H1 (cell line): ENCODE results near the gene KCMF1. TPM values are rescaled to one million over a fixed set of nuclear protein-coding genes. Genes with fewer than 3 reads are reported as not detected.

Experiments used
- CTCF ChIA-PET: fragments of 300-600 bp; sonication (Branson Sonifier 250); formaldehyde crosslinking; loops from one replicate; lab custom pipeline; 2021; ENCODE audit not compliant: partially characterized antibody; lab: Charles Lee
- POLR2A ChIA-PET: fragments of 300-600 bp; sonication (Branson Sonifier 250); formaldehyde crosslinking; loops from one replicate; lab custom pipeline; 2021; ENCODE audit warnings: inconsistent platforms; ENCODE audit not compliant: partially characterized antibody; lab: Charles Lee
- DNase-seq, 2 experiments: peaks; one replicate each; pipeline versions ENCODE4 v3.0.0 to v3.0.0-alpha.2; 2010 to 2022; ENCODE audit warnings: low spot score in 2 of 2, low read depth in 1 of 2, mixed read lengths in 1 of 2
- FAIRE-seq: peaks from 2 replicates; lab custom pipeline; 2011; peaks lifted over from hg19 to GRCh38; lab: Jason Lieb, UNC
- H2AFZ ChIP-seq: 2 replicates; pipeline ENCODE4 v1.8.1; 2012; ENCODE audit warnings: low read length, inconsistent platforms
- H2AK5ac ChIP-seq: 2 replicates; pipeline ENCODE4 v1.6.1; 2013; ENCODE audit warnings: low read depth, low read length
- H2BK120ac ChIP-seq: replicated peaks from 2 replicates; pipeline ENCODE3; 2013; ENCODE audit warnings: low read depth, low read length, inconsistent platforms
- H2BK12ac ChIP-seq: 2 replicates; pipeline ENCODE4 v1.6.1; 2013; ENCODE audit warnings: low read depth, low read length
- H2BK15ac ChIP-seq: 2 replicates; pipeline ENCODE4 v1.6.1; 2013; ENCODE audit warnings: low read length
- H2BK20ac ChIP-seq: 2 replicates; pipeline ENCODE4 v1.6.1; 2013; ENCODE audit warnings: low read length
- H2BK5ac ChIP-seq: 2 replicates; pipeline ENCODE4 v1.6.1; 2013; ENCODE audit warnings: low read depth, low read length
- H3K14ac ChIP-seq: 2 replicates; pipeline ENCODE4 v1.6.1; 2013; ENCODE audit warnings: inconsistent platforms; ENCODE audit not compliant: insufficient read length
- H3K18ac ChIP-seq: 2 replicates; pipeline ENCODE4 v1.6.1; 2013; ENCODE audit warnings: low read length; ENCODE audit errors: extremely low read depth
- H3K23ac ChIP-seq: 2 replicates; pipeline ENCODE4 v1.6.1; 2013; ENCODE audit warnings: inconsistent platforms; ENCODE audit not compliant: insufficient read length
- H3K23me2 ChIP-seq: 2 replicates; pipeline ENCODE4 v1.6.1; 2013; ENCODE audit warnings: low read depth, low read length
- H3K27ac ChIP-seq: 2 replicates; pipeline ENCODE4 v1.6.1; 2011; ENCODE audit warnings: low read depth, low read length, inconsistent platforms
- H3K27me3 ChIP-seq, 4 experiments: replicated peaks in 1 of 4; 1 replicate in 1 of 4; 2 replicates in 3 of 4; pipeline versions ENCODE4 v1.6.1 to v1.8.1; 2011 to 2013; ENCODE audit warnings: low read length in 3 of 4, mild to moderate bottlenecking in 3 of 4, inconsistent platforms in 2 of 4, mixed read lengths in 2 of 4, moderate library complexity in 1 of 4; ENCODE audit not compliant: control insufficient read depth in 3 of 4, insufficient read depth in 3 of 4; ENCODE audit errors: extremely low read depth in 1 of 4
- H3K36me3 ChIP-seq, 4 experiments: 2 replicates each; pipeline versions ENCODE4 v1.6.1 to v1.8.1; 2011 to 2013; ENCODE audit warnings: mild to moderate bottlenecking in 4 of 4, low read length in 3 of 4, moderate library complexity in 2 of 4, control low read depth in 1 of 4, inconsistent platforms in 1 of 4; ENCODE audit not compliant: insufficient read depth in 4 of 4, control insufficient read depth in 2 of 4
- H3K4ac ChIP-seq: replicated peaks from 2 replicates; pipeline ENCODE3; 2013; ENCODE audit warnings: low read length, low read depth, mixed read lengths, inconsistent platforms; ENCODE audit not compliant: insufficient read length
- H3K4me1 ChIP-seq, 4 experiments: replicated peaks in 1 of 4; 1 replicate in 1 of 4; 2 replicates in 3 of 4; pipeline versions ENCODE4 v1.6.1 to v1.8.1; 2011 to 2013; ENCODE audit warnings: low read length in 3 of 4, inconsistent platforms in 2 of 4, mixed read lengths in 1 of 4; ENCODE audit not compliant: insufficient read depth in 4 of 4, control insufficient read depth in 3 of 4
- H3K4me2 ChIP-seq, 2 experiments: 2 replicates each; pipeline versions ENCODE4 v1.6.1 to v1.8.1; 2011 to 2013; ENCODE audit warnings: low read depth in 2 of 2, low read length in 2 of 2, control low read depth in 1 of 2, inconsistent platforms in 1 of 2, mild to moderate bottlenecking in 1 of 2; ENCODE audit not compliant: insufficient read depth in 1 of 2
- H3K4me3 ChIP-seq, 4 experiments: fragments of 200-600, 300-600 bp in 1 of 4; sonication (generic), shearing (Covaris generic), sonication (Bioruptor Twin) in 1 of 4; 2 replicates each; pipeline versions ENCODE4 v1.5.1 to v1.8.1; 2011 to 2016; ENCODE audit warnings: low read length in 4 of 4, low read depth in 3 of 4, control low read depth in 2 of 4, inconsistent platforms in 2 of 4, mild to moderate bottlenecking in 2 of 4, mixed read lengths in 1 of 4, moderate library complexity in 1 of 4; ENCODE audit not compliant: insufficient read depth in 2 of 4; ENCODE audit errors: extremely low read depth in 1 of 4
- H3K56ac ChIP-seq: replicated peaks from 2 replicates; pipeline ENCODE3; 2013; ENCODE audit warnings: low read depth, mild to moderate bottlenecking, mixed read lengths, low read length, inconsistent platforms; ENCODE audit not compliant: insufficient read length
- H3K79me1 ChIP-seq: 2 replicates; pipeline ENCODE4 v1.6.1; 2013; ENCODE audit warnings: low read depth, low read length, control low read depth
- H3K79me2 ChIP-seq, 2 experiments: 2 replicates each; pipeline versions ENCODE4 v1.6.1 to v1.8.1; 2012 to 2013; ENCODE audit warnings: low read length in 2 of 2, mild to moderate bottlenecking in 2 of 2, inconsistent platforms in 1 of 2; ENCODE audit not compliant: insufficient read depth in 2 of 2, control insufficient read depth in 1 of 2
- H3K9ac ChIP-seq, 4 experiments: replicated peaks in 1 of 4; 1 replicate in 1 of 4; 2 replicates in 3 of 4; pipeline versions ENCODE4 v1.6.1 to v1.8.1; 2011 to 2013; ENCODE audit warnings: low read depth in 3 of 4, low read length in 3 of 4, control low read depth in 2 of 4, mild to moderate bottlenecking in 2 of 4, moderate library complexity in 2 of 4, inconsistent platforms in 1 of 4; ENCODE audit errors: extremely low read depth in 1 of 4
- H3K9me3 ChIP-seq, 2 experiments: 2 replicates each; pipeline versions ENCODE4 v1.6.1 to v1.8.1; 2012 to 2013; ENCODE audit warnings: mild to moderate bottlenecking in 2 of 2, moderate library complexity in 2 of 2, control low read depth in 1 of 2, inconsistent platforms in 1 of 2, low read depth in 1 of 2, low read length in 1 of 2, mixed read lengths in 1 of 2; ENCODE audit not compliant: insufficient read depth in 2 of 2
- H4K20me1 ChIP-seq, 2 experiments: replicated peaks in 1 of 2; 2 replicates each; pipeline versions ENCODE3 to v1.8.1; 2011 to 2013; ENCODE audit warnings: inconsistent platforms in 2 of 2, low read length in 2 of 2, mild to moderate bottlenecking in 1 of 2; ENCODE audit not compliant: insufficient read depth in 2 of 2, control insufficient read depth in 1 of 2
- H4K5ac ChIP-seq: 2 replicates; pipeline ENCODE4 v1.6.1; 2013; ENCODE audit warnings: low read length, low read depth, mixed read lengths, inconsistent platforms; ENCODE audit not compliant: insufficient read length
- H4K8ac ChIP-seq: 2 replicates; pipeline ENCODE4 v1.8.0; 2013; ENCODE audit warnings: mild to moderate bottlenecking, moderate library complexity, low read length, inconsistent platforms; ENCODE audit not compliant: insufficient read depth; ENCODE audit errors: extremely low read depth
- H4K91ac ChIP-seq: replicated peaks from 2 replicates; pipeline ENCODE3; 2013; ENCODE audit warnings: low read length, mixed read lengths, inconsistent platforms; ENCODE audit not compliant: insufficient read length
- BCL11A ChIP-seq, 2 experiments: IDR thresholded peaks; one replicate each; pipeline ENCODE4 v1.6.1; 2011; ENCODE audit warnings: low read depth in 2 of 2, low read length in 2 of 2, mild to moderate bottlenecking in 2 of 2
- CEBPB ChIP-seq: IDR thresholded peaks from 2 replicates; pipeline ENCODE4 v1.6.1; 2012; ENCODE audit warnings: low read depth, low read length
- CREB1 ChIP-seq: IDR thresholded peaks from 2 replicates; pipeline ENCODE4 v1.6.1; 2012; ENCODE audit warnings: inconsistent platforms
- GABPA ChIP-seq: IDR thresholded peaks from 2 replicates; pipeline ENCODE4 v1.6.1; 2011; ENCODE audit warnings: mild to moderate bottlenecking, low read length, moderate library complexity, borderline replicate concordance; ENCODE audit not compliant: insufficient read depth
- HDAC2 ChIP-seq, 2 experiments: fragments of 300-600 bp in 1 of 2; sonication (generic) in 1 of 2; IDR thresholded peaks; 2 replicates each; pipeline ENCODE4 v1.6.1; 2011 to 2012; ENCODE audit warnings: low read depth in 2 of 2, low read length in 2 of 2, mild to moderate bottlenecking in 2 of 2, moderate library complexity in 2 of 2, borderline replicate concordance in 1 of 2, inconsistent platforms in 1 of 2
- KDM4A ChIP-seq: IDR thresholded peaks from one replicate; pipeline ENCODE4 v1.7.1; 2012; ENCODE audit warnings: low read depth, mild to moderate bottlenecking, moderate library complexity, low read length, inconsistent platforms; ENCODE audit not compliant: severe bottlenecking
- NRF1 ChIP-seq: IDR thresholded peaks from 2 replicates; pipeline ENCODE4 v1.6.1; 2011; ENCODE audit warnings: mild to moderate bottlenecking, low read depth, low read length, improper control_type of control experiment
- POLR2AphosphoS5 ChIP-seq: IDR thresholded peaks from 2 replicates; pipeline ENCODE4 v1.6.1; 2011; ENCODE audit warnings: low read depth, low read length
- RAD21 ChIP-seq, 2 experiments: IDR thresholded peaks in 1 of 2; conservative IDR thresholded peaks in 1 of 2; 2 replicates each; pipeline ENCODE4 v1.6.1; 2011; ENCODE audit warnings: low read depth in 2 of 2, low read length in 2 of 2, improper control_type of control experiment in 1 of 2, inconsistent platforms in 1 of 2, mild to moderate bottlenecking in 1 of 2, moderate library complexity in 1 of 2
- RFX5 ChIP-seq: IDR thresholded peaks from 2 replicates; pipeline ENCODE4 v1.6.1; 2011; ENCODE audit warnings: low read depth, low read length, improper control_type of control experiment, borderline replicate concordance
- SP1 ChIP-seq: IDR thresholded peaks from 2 replicates; pipeline ENCODE4 v1.6.1; 2011; ENCODE audit warnings: low read depth, low read length
- TAF1 ChIP-seq: IDR thresholded peaks from 2 replicates; pipeline ENCODE4 v1.6.1; 2011; ENCODE audit warnings: mild to moderate bottlenecking, low read depth, low read length
- WGBS, 2 experiments: shearing (Covaris generic) in 1 of 2; methylation state at CpG; one replicate each; pipeline versions ENCODE4 v1.1.6 to v1.1.7; 2013 to 2015; ENCODE audit warnings: low lambda C conversion rate in 2 of 2, mixed read lengths in 2 of 2, inconsistent platforms in 1 of 2, low coverage in 1 of 2, missing lambda C conversion rate in 1 of 2; ENCODE audit not compliant: insufficient replicate concordance in 2 of 2, insufficient coverage in 1 of 2, insufficient read length in 1 of 2; ENCODE audit errors: extremely low coverage in 1 of 2, missing lambda C conversion rate in 1 of 2; 5-methylcytosine and 5-hydroxymethylcytosine counted together
- polyA plus RNA-seq, 7 experiments: library from polyadenylated mRNA; depleted of rRNA in 3 of 7; stranded (reverse) in 5 of 7; unstranded in 2 of 7; fragments of >200 nt in 5 of 7; fragments of 200-250 nt in 2 of 7; gene quantifications; 1 replicate in 5 of 7; 2 replicates in 1 of 7; 4 replicates in 1 of 7; pipeline versions ENCODE4 v1.2.1 to v1.2.3, GENCODE V29; 2011 to 2013; ENCODE audit warnings: missing spikeins in 2 of 7, mixed read lengths in 2 of 7
- total RNA-seq: library from RNA; stranded (reverse); fragmentation: NEBNext Ultra II Directional; extraction: Animal tissue kit (Norgen Biotek cat#: 25700); gene quantifications from 2 replicates; pipeline ENCODE4 v1.2.1, GENCODE V29; 2021
- TF ChIP-seq, protein P1 (sequence below): IDR thresholded peaks from 2 replicates; pipeline ENCODE4 v1.6.1; 2011; ENCODE audit warnings: low read depth, mild to moderate bottlenecking, low read length; ENCODE audit not compliant: insufficient read depth

Gene KCMF1
- total and polyA plus RNA-seq, 2 of the 8 experiments (the other 6 are each of a cell fraction or from before 2014, with no cell fraction given), result 86.9 to 149 TPM

DNA sequence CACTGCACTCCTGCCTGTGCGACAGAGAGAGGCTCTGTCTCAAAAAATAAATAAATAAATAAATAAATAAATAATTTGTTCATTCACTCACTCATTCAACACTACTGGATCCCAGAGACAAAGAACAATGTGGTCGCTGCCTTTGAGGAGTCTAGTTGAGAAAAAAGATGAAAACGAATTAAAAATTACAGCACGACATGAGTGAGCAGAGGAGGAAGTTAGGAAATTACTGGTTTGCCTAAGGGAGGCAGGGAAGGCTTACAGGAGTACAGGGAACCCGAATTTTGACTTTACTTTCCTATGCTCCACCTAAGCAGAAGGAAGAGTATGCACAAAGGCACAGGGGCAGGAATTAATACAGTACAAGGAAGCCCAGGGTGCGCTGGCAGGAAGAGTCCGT is 4.2 kb upstream of the KCMF1 start:
- Histone ChIP-seq H3K9ac (no peak overlapping the region; a peak in 1 of 7 replicates), H2BK20ac (no peak overlapping the region), H2AFZ (no peak overlapping the region), H4K8ac (no peak overlapping the region), H2AK5ac (0 out of 2 replicates have a peak overlapping the region, but pooled peaks have one; percentile 6), H3K23ac (no peak overlapping the region), H2BK120ac (no peak overlapping the region), H3K56ac (no peak overlapping the region), H4K5ac (no peak overlapping the region), H4K20me1 (peaks cover 0 to 7% of the 10 kb centered on the region in 2 experiments), H3K18ac (no peak overlapping the region), H3K4me3 (no peak overlapping the region), H3K23me2 (peaks cover 7% of the 10 kb centered on the region; the same call in 1 of the 2 replicates), H3K4me1 (peaks cover 0 to 3% (median 0%) of the 10 kb centered on the region in 4 experiments; a peak in 2 of 7 replicates), H3K27me3 (no peaks in the 10 kb centered on the region), H3K79me2 (peaks cover 25 to 84% of the 10 kb centered on the region in 2 experiments), H3K14ac (no peak overlapping the region), H4K91ac (no peak overlapping the region), H2BK15ac (no peak overlapping the region), H3K4me2 (0 out of 4 replicates have a peak overlapping the region, but pooled peaks of 1 of the 2 experiments have one; percentile 12), H3K79me1 (peaks cover 3% of the 10 kb centered on the region), H3K27ac (no peak overlapping the region), H3K4ac (no peak overlapping the region), H2BK5ac (no peak overlapping the region), H2BK12ac (no peak overlapping the region), H3K36me3 (peaks cover 0 to 43% (median 20%) of the 10 kb centered on the region in 4 experiments; a peak in 5 of 8 replicates), H3K9me3 (no peaks in the 10 kb centered on the region)
- DNase-seq, result no peak
- 88% methylated on average over 7 of the region's 7 CpGs; no CpG with 5 or more reads in 1 of the 2 experiments for WGBS, 2 experiments
- POLR2A ChIA-PET, result interaction anchor here (0.7 to 12.0 kb wide), 8 partner anchors 8 to 298 kb away, joined by 3 to 288 read pairs (median 4); no protein-coding TSS in a partner anchor
- CTCF ChIA-PET, result interaction anchor here (1.2 to 1.5 kb wide), 3 partner anchors 25 to 45 kb away, joined by 3 to 5 read pairs (median 3); no protein-coding TSS in a partner anchor
- no peak for FAIRE-seq
- TF ChIP-seq CEBPB (no peak), RFX5 (no peak), HDAC2 (IDR thresholded peaks at IDR 0.05; ENCODE audit: borderline replicate concordance in 1 of 2, low read depth in 2 of 2, low read length in 2 of 2) (no peak), CREB1 (no peak), NRF1 (no peak), BCL11A (IDR thresholded peaks at IDR 0.05; ENCODE audit: low read depth in 2 of 2, low read length in 2 of 2) (no peak), POLR2AphosphoS5 (no peak), GABPA (no peak), KDM4A (no peak), RAD21 (IDR thresholded peaks at IDR 0.05 in 1 of 2, conservative IDR thresholded peaks at IDR 0.05 in 1 of 2; ENCODE audit: low read depth in 2 of 2, low read length in 2 of 2) (no peak), SP1 (no peak), TAF1 (no peak)
- TF ChIP-seq, protein P1, sequence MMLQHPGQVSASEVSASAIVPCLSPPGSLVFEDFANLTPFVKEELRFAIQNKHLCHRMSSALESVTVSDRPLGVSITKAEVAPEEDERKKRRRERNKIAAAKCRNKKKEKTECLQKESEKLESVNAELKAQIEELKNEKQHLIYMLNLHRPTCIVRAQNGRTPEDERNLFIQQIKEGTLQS, result no peak
